ENCODE data around the gene SORT1. TPM values are rescaled to one million over a fixed set of nuclear protein-coding genes. Genes with fewer than 3 reads are reported as not detected.

Gene SORT1
- total and polyA plus RNA-seq, 7 experiments from 2014 or later: 1.0 to 25.6 (median 1.8) TPM; not detected in 2

- DNase-seq: no peak
- ChIA-PET CTCF (no interaction called here), POLR2A (interaction anchor here (0.8 kb wide), 1 partner anchor 19 kb away, joined by 3 read pairs; no protein-coding TSS in a partner anchor)
- H3K4me3 Mint-ChIP-seq: no peak overlapping the region
- H3K27me3 ChIP-seq (ENCODE audit: control insufficient read depth in 2 of 2, insufficient read depth in 2 of 2, low read length in 2 of 2): no peaks in the 10 kb centered on the region
- no peak for ATAC-seq
- intact Hi-C loops (cut with micrococcal nuclease): no loop called here
- H3K4me3 ChIP-seq (ENCODE audit: low read length): no peak overlapping the region
- H3K4me1 ChIP-seq (ENCODE audit: control insufficient read depth in 2 of 2, insufficient read depth in 2 of 2, low read length in 2 of 2): no peaks in the 10 kb centered on the region
- H3K27ac ChIP-seq (ENCODE audit: low read depth, low read length): no peak overlapping the region
- peaks cover 0 to 5% (median 0%) of the 10 kb centered on the region in 7 donors for H3K4me1 Mint-ChIP-seq
- H3K27me3 Mint-ChIP-seq: peaks cover 0 to 31% (median 4%) of the 10 kb centered on the region in 5 donors
- no peaks in the 10 kb centered on the region for H3K9me3 Mint-ChIP-seq
- no peaks in the 10 kb centered on the region for H3K36me3 ChIP-seq (ENCODE audit: control insufficient read depth in 2 of 3, insufficient read depth in 3 of 3, low read length in 3 of 3)
- no peak overlapping the region for H3K27ac Mint-ChIP-seq
- no peaks in the 10 kb centered on the region for H3K36me3 Mint-ChIP-seq
- H3K9me3 ChIP-seq (ENCODE audit: control insufficient read depth in 2 of 3, low read length in 3 of 3): no peaks in the 10 kb centered on the region
Measured at GRCh38 chr1:109341944-109342930, 55.5 kb downstream of the SORT1 start.

GRCh38 chr1:109338608-109339007 is 59.1 kb downstream of the SORT1 start:
- Histone ChIP-seq H3K27ac (ENCODE audit: low read depth, low read length) (no peak overlapping the region), H3K27me3 (ENCODE audit: control insufficient read depth in 2 of 2, insufficient read depth in 2 of 2, low read length in 2 of 2) (no peaks in the 10 kb centered on the region), H3K4me3 (ENCODE audit: low read length) (no peak overlapping the region), H3K4me1 (ENCODE audit: control insufficient read depth in 2 of 2, insufficient read depth in 2 of 2, low read length in 2 of 2) (no peaks in the 10 kb centered on the region), H3K9me3 (ENCODE audit: control insufficient read depth in 2 of 3, low read length in 3 of 3) (no peaks in the 10 kb centered on the region), H3K36me3 (ENCODE audit: control insufficient read depth in 2 of 3, insufficient read depth in 3 of 3, low read length in 3 of 3) (no peaks in the 10 kb centered on the region)
- peaks cover 0 to 2% (median 0%) of the 10 kb centered on the region in 5 donors for H3K36me3 Mint-ChIP-seq
- ChIA-PET POLR2A (no interaction called here), CTCF (no interaction called here)
- DNase-seq (no peak), ATAC-seq (no peak)
- no peak overlapping the region for H3K27ac Mint-ChIP-seq
- H3K4me1 Mint-ChIP-seq: no peaks in the 10 kb centered on the region
- H3K4me3 Mint-ChIP-seq: no peak overlapping the region
- intact Hi-C loops (cut with micrococcal nuclease): no loop called here
- H3K27me3 Mint-ChIP-seq: peaks cover 0 to 18% (median 0%) of the 10 kb centered on the region in 5 donors
- H3K9me3 Mint-ChIP-seq: no peaks in the 10 kb centered on the region

DNA sequence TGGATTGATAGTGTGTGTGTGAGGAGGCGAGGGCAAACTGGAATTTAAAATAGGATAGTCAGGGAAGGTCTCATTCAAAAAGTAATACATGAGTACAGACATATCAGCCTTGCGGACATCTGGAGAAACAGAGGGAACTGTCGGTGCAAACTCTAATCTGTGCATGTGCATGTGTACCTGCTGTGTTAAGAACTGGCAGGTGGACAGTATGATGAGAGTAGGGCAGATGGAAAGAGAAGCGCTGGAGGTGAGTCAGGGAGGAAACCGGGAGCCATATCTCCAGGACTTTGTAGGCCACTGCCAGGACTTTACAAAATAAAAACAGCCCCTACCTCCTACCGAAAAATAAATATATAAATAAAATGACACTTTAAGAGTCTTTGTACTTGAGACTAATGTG is 59.6 kb downstream of the SORT1 start:
- POLR2A ChIA-PET: no interaction called here
- Mint-ChIP-seq H3K4me1 (no peaks in the 10 kb centered on the region), H3K9me3 (peaks cover 0 to 3% (median 0%) of the 10 kb centered on the region in 11 donors), H3K36me3 (peaks cover 0 to 2% (median 0%) of the 10 kb centered on the region in 5 donors), H3K27ac (no peak overlapping the region), H3K4me3 (no peak overlapping the region), H3K27me3 (peaks cover 0 to 15% (median 0%) of the 10 kb centered on the region in 5 donors)
- intact Hi-C loops (cut with micrococcal nuclease): no loop called here
- H3K4me1 ChIP-seq (ENCODE audit: control insufficient read depth in 2 of 2, insufficient read depth in 2 of 2, low read length in 2 of 2): no peaks in the 10 kb centered on the region
- no peaks in the 10 kb centered on the region for H3K27me3 ChIP-seq (ENCODE audit: control insufficient read depth in 2 of 2, insufficient read depth in 2 of 2, low read length in 2 of 2)
- no peaks in the 10 kb centered on the region for H3K9me3 ChIP-seq (ENCODE audit: control insufficient read depth in 2 of 3, low read length in 3 of 3)
- no peaks in the 10 kb centered on the region for H3K36me3 ChIP-seq (ENCODE audit: control insufficient read depth in 2 of 3, insufficient read depth in 3 of 3, low read length in 3 of 3)
- ATAC-seq: no peak
- CTCF ChIA-PET: no interaction called here
- no peak for DNase-seq
- H3K4me3 ChIP-seq (ENCODE audit: low read length): no peak overlapping the region
- no peak overlapping the region for H3K27ac ChIP-seq (ENCODE audit: low read depth, low read length)

GRCh38 chr1:109335091-109335490 is 62.6 kb downstream of the SORT1 start:
- peaks cover 0 to 13% (median 0%) of the 10 kb centered on the region in 5 donors for H3K27me3 Mint-ChIP-seq
- Histone ChIP-seq H3K27me3 (ENCODE audit: control insufficient read depth in 2 of 2, insufficient read depth in 2 of 2, low read length in 2 of 2) (no peaks in the 10 kb centered on the region), H3K9me3 (ENCODE audit: control insufficient read depth in 2 of 3, low read length in 3 of 3) (peaks cover 0 to 3% (median 0%) of the 10 kb centered on the region in 3 experiments), H3K4me1 (ENCODE audit: control insufficient read depth in 2 of 2, insufficient read depth in 2 of 2, low read length in 2 of 2) (no peaks in the 10 kb centered on the region), H3K4me3 (ENCODE audit: low read length) (no peak overlapping the region), H3K36me3 (ENCODE audit: control insufficient read depth in 2 of 3, insufficient read depth in 3 of 3, low read length in 3 of 3) (no peaks in the 10 kb centered on the region), H3K27ac (ENCODE audit: low read depth, low read length) (no peak overlapping the region)
- H3K36me3 Mint-ChIP-seq: peaks cover 3 to 11% (median 5%) of the 10 kb centered on the region in 5 donors
- H3K4me1 Mint-ChIP-seq: no peaks in the 10 kb centered on the region
- ChIA-PET POLR2A (no interaction called here), CTCF (interaction anchor here (0.6 kb wide), 1 partner anchor 13 kb away, joined by 3 read pairs; no protein-coding TSS in a partner anchor)
- DNase-seq: no peak
- no peak for ATAC-seq
- H3K27ac Mint-ChIP-seq: no peak overlapping the region
- intact Hi-C loops (cut with micrococcal nuclease): no loop called here
- H3K4me3 Mint-ChIP-seq: no peak overlapping the region
- H3K9me3 Mint-ChIP-seq: peaks cover 0 to 32% (median 16%) of the 10 kb centered on the region in 11 donors

- intact Hi-C loops (cut with micrococcal nuclease): no loop called here
- no peak overlapping the region for H3K4me3 Mint-ChIP-seq
- no peak overlapping the region for H3K27ac Mint-ChIP-seq
- no peak overlapping the region for H3K4me3 ChIP-seq (ENCODE audit: low read length)
- no peaks in the 10 kb centered on the region for H3K4me1 ChIP-seq (ENCODE audit: control insufficient read depth in 2 of 2, insufficient read depth in 2 of 2, low read length in 2 of 2)
- H3K27me3 Mint-ChIP-seq: peaks cover 0 to 17% (median 4%) of the 10 kb centered on the region in 5 donors
- ATAC-seq (no peak), DNase-seq (no peak)
- ChIA-PET POLR2A (no interaction called here), CTCF (no interaction called here)
- no peaks in the 10 kb centered on the region for H3K36me3 ChIP-seq (ENCODE audit: control insufficient read depth in 2 of 3, insufficient read depth in 3 of 3, low read length in 3 of 3)
- peaks cover 0 to 40% (median 20%) of the 10 kb centered on the region in 11 donors for H3K9me3 Mint-ChIP-seq
- no peak overlapping the region for H3K27ac ChIP-seq (ENCODE audit: low read depth, low read length)
- peaks cover 0 to 3% (median 0%) of the 10 kb centered on the region in 3 experiments for H3K9me3 ChIP-seq (ENCODE audit: control insufficient read depth in 2 of 3, low read length in 3 of 3)
- H3K27me3 ChIP-seq (ENCODE audit: control insufficient read depth in 2 of 2, insufficient read depth in 2 of 2, low read length in 2 of 2): no peaks in the 10 kb centered on the region
- H3K36me3 Mint-ChIP-seq: peaks cover 5 to 16% (median 8%) of the 10 kb centered on the region in 5 donors
- H3K4me1 Mint-ChIP-seq: no peaks in the 10 kb centered on the region
Measured at GRCh38 chr1:109331113-109331512, 66.6 kb downstream of the SORT1 start.

- no peaks in the 10 kb centered on the region for H3K4me1 ChIP-seq (ENCODE audit: control insufficient read depth in 2 of 2, insufficient read depth in 2 of 2, low read length in 2 of 2)
- Mint-ChIP-seq H3K4me3 (no peak overlapping the region), H3K36me3 (peaks cover 4 to 16% (median 8%) of the 10 kb centered on the region in 5 donors), H3K27ac (no peak overlapping the region), H3K4me1 (no peaks in the 10 kb centered on the region), H3K27me3 (peaks cover 0 to 17% (median 4%) of the 10 kb centered on the region in 5 donors), H3K9me3 (peaks cover 0 to 30% (median 18%) of the 10 kb centered on the region in 11 donors)
- H3K27me3 ChIP-seq (ENCODE audit: control insufficient read depth in 2 of 2, insufficient read depth in 2 of 2, low read length in 2 of 2): no peaks in the 10 kb centered on the region
- ChIA-PET POLR2A (no interaction called here), CTCF (interaction anchor here (0.6 kb wide), 1 partner anchor 8 kb away, joined by 3 read pairs; no protein-coding TSS in a partner anchor)
- DNase-seq: no peak
- H3K9me3 ChIP-seq (ENCODE audit: control insufficient read depth in 2 of 3, low read length in 3 of 3): peaks cover 0 to 3% (median 0%) of the 10 kb centered on the region in 3 experiments
- no peak for ATAC-seq
- H3K27ac ChIP-seq (ENCODE audit: low read depth, low read length): no peak overlapping the region
- no peaks in the 10 kb centered on the region for H3K36me3 ChIP-seq (ENCODE audit: control insufficient read depth in 2 of 3, insufficient read depth in 3 of 3, low read length in 3 of 3)
- no peak overlapping the region for H3K4me3 ChIP-seq (ENCODE audit: low read length)
- intact Hi-C loops (cut with micrococcal nuclease): no loop called here
Measured at GRCh38 chr1:109327285-109327684, 70.4 kb downstream of the SORT1 start.
